B cell (primary cell): ENCODE measurements around the gene SARS2. TPM values are rescaled to one million over a fixed set of nuclear protein-coding genes. Genes with fewer than 3 reads are reported as not detected.

Experiments
- ATAC-seq: fragments of 200-7000 bp; cut with Tn5 transposase; one replicate; pipeline ENCODE4 v1.10.0; 2021; ENCODE audit warnings: low read depth, mild to moderate bottlenecking, moderate number of reproducible peaks, moderate library complexity
- CTCF ChIA-PET: fragments of 350-600 bp; sonication (Branson Sonifier 250); formaldehyde crosslinking; loops from one replicate; lab custom pipeline; 2021; ENCODE audit warnings: antibody characterized with exemption, inconsistent platforms; lab: Charles Lee
- POLR2A ChIA-PET: fragments of 350-600 bp; sonication (Branson Sonifier 250); formaldehyde crosslinking; loops from one replicate; lab custom pipeline; 2021; ENCODE audit warnings: antibody characterized with exemption; lab: Charles Lee
- DNase-seq: peaks from one replicate; pipeline ENCODE4 v3.0.0; 2013
- H2AFZ ChIP-seq: 2 replicates; pipeline ENCODE4 v1.6.1; 2012; ENCODE audit warnings: mild to moderate bottlenecking, low read depth, low read length; ENCODE audit not compliant: insufficient read depth, poor library complexity, severe bottlenecking
- H3K27ac ChIP-seq, 2 donors: 1 replicate in 1 of 2; 2 replicates in 1 of 2; pipeline ENCODE4 v1.5.1; 2012 to 2013; ENCODE audit warnings: low read length in 2 of 2, mild to moderate bottlenecking in 2 of 2, moderate library complexity in 1 of 2
- H3K27me3 ChIP-seq, 4 experiments: fragments of 200-600 bp in 1 of 4; sonication (generic) in 1 of 4; replicated peaks in 1 of 4; 1 replicate in 2 of 4; 2 replicates in 2 of 4; pipeline versions ENCODE4 v1.6.1 to v1.7.0; 2013 to 2016; ENCODE audit warnings: low read length in 3 of 4, mild to moderate bottlenecking in 2 of 4, mixed read lengths in 1 of 4, moderate library complexity in 1 of 4; ENCODE audit not compliant: insufficient read depth in 4 of 4, control insufficient read depth in 3 of 4; ENCODE audit errors: control extremely low read depth in 1 of 4
- H3K36me3 ChIP-seq, 2 experiments: replicated peaks in 1 of 2; 1 replicate in 1 of 2; 2 replicates in 1 of 2; pipeline versions ENCODE4 v1.6.1 to v1.7.1; 2013; ENCODE audit warnings: low read length in 1 of 2; ENCODE audit not compliant: insufficient read depth in 2 of 2, control insufficient read depth in 1 of 2; ENCODE audit errors: control extremely low read depth in 1 of 2, extremely low read depth in 1 of 2
- H3K4me1 ChIP-seq, 2 donors: fragments of 200-600 bp in 1 of 2; sonication (generic) in 1 of 2; 1 replicate in 1 of 2; 2 replicates in 1 of 2; pipeline versions ENCODE4 v1.5.1 to v1.6.1; 2013 to 2017; ENCODE audit warnings: low read length in 2 of 2; ENCODE audit not compliant: control insufficient read depth in 2 of 2, insufficient read depth in 2 of 2
- H3K4me2 ChIP-seq: replicated peaks from 2 replicates; pipeline ENCODE3; 2012; ENCODE audit warnings: mild to moderate bottlenecking, low read depth, low read length; ENCODE audit not compliant: poor library complexity, severe bottlenecking
- H3K4me3 ChIP-seq, 5 experiments: fragments of 200-600 bp in 1 of 5; sonication (generic) in 1 of 5; 1 replicate in 3 of 5; 2 replicates in 2 of 5; pipeline versions ENCODE4 v1.5.1 to v1.7.0; 2011 to 2016; ENCODE audit warnings: low read length in 4 of 5, mild to moderate bottlenecking in 4 of 5, low read depth in 2 of 5, control low read depth in 1 of 5, moderate library complexity in 1 of 5; ENCODE audit not compliant: insufficient read depth in 1 of 5; ENCODE audit errors: control extremely low read depth in 1 of 5, extremely low read depth in 1 of 5
- H3K79me2 ChIP-seq: fragments of 200-600 bp; sonication (generic); one replicate; pipeline ENCODE4 v1.6.0; 2016; ENCODE audit warnings: low read length; ENCODE audit not compliant: control insufficient read depth, insufficient read depth
- H3K9ac ChIP-seq: fragments of 200-600 bp; sonication (generic); 2 replicates; pipeline ENCODE4 v1.6.1; 2017; ENCODE audit warnings: mild to moderate bottlenecking, low read length, moderate library complexity
- H3K9me3 ChIP-seq, 3 donors: one replicate each; pipeline versions ENCODE4 v1.6.1 to v1.7.1; 2013; ENCODE audit warnings: low read length in 2 of 3; ENCODE audit not compliant: control insufficient read depth in 2 of 3, insufficient read depth in 1 of 3; ENCODE audit errors: control extremely low read depth in 1 of 3
- H4K20me1 ChIP-seq: 2 replicates; pipeline ENCODE4 v1.6.0; 2012; ENCODE audit warnings: mild to moderate bottlenecking, low read length; ENCODE audit not compliant: insufficient read depth, control insufficient read depth, poor library complexity, severe bottlenecking
- H3K27ac Mint-ChIP-seq: one replicate; pipeline ENCODE4 v1.8.0; 2021; ENCODE audit warnings: mixed read lengths
- H3K27me3 Mint-ChIP-seq: one replicate; pipeline ENCODE4 v1.8.0; 2021; ENCODE audit warnings: mixed read lengths
- H3K4me1 Mint-ChIP-seq: one replicate; pipeline ENCODE4 v1.8.0; 2021; ENCODE audit warnings: mixed read lengths
- H3K4me3 Mint-ChIP-seq: one replicate; pipeline ENCODE4 v1.8.0; 2021; ENCODE audit warnings: mixed read lengths
- H3K9me3 Mint-ChIP-seq: one replicate; pipeline ENCODE4 v1.8.0; 2022; ENCODE audit warnings: mixed read lengths; ENCODE audit not compliant: insufficient read depth
- EZH2 ChIP-seq: IDR thresholded peaks from 2 replicates; pipeline ENCODE4 v1.6.1; 2012; ENCODE audit warnings: borderline replicate concordance, low read depth, mild to moderate bottlenecking, moderate library complexity, low read length; ENCODE audit not compliant: insufficient read depth, poor library complexity, severe bottlenecking
- WGBS: methylation state at CpG from one replicate; pipeline ENCODE4 v1.1.5; 2013; ENCODE audit warnings: missing lambda C conversion rate; ENCODE audit not compliant: insufficient coverage; 5-methylcytosine and 5-hydroxymethylcytosine counted together
- intact Hi-C: fragments of 100-400 bp; cut with micrococcal nuclease; formaldehyde crosslinking; loops from one replicate; pipeline ENCODE4 v1.10.0; 2022
- polyA plus RNA-seq: library from polyadenylated mRNA; depleted of rRNA; stranded (reverse); fragments of >200 nt; gene quantifications from 2 replicates; pipeline ENCODE4 v1.2.3, GENCODE V29; 2012
- total RNA-seq, 2 donors: library from RNA; stranded (reverse); fragments of 120-200 nt in 1 of 2; gene quantifications; 1 replicate in 1 of 2; 2 replicates in 1 of 2; pipeline versions ENCODE4 v1.2.3 to v1.2.4, GENCODE V29; 2013 to 2022
- TF ChIP-seq, protein P1 (sequence below): fragments of 200-600 bp; IDR thresholded peaks from one replicate; pipeline ENCODE4 v1.8.0; 2022; ENCODE audit warnings: antibody characterized with exemption, mild to moderate bottlenecking

Gene SARS2
- total and polyA plus RNA-seq, 2 donors (not counting 1 experiment from before 2014, with no cell fraction given): 38.1 to 65.9 TPM

DNA sequence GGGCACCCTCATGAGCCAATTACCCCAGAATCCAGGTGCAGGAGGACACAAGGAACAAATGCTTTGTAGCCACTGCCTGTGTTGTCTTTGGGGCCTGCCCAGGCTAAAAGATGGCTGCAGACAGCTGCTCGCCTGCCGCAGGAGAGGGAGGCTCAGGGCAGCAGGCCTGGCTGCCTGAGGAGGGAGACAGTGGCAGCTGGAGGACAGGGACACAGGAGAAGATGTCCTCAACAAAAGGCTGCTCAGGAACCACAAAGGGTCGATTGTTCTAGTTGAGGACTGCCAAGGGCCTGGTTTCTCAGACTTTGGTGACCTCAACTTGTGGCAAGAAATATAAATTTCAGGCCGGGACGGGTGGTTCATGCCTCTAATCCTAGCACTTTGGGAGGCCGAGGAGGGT is 38.8 kb downstream of the SARS2 start:
- WGBS: 98% methylated on average over 6 of the region's 6 CpGs
- no peak for ATAC-seq
- CTCF ChIA-PET: interaction anchor here (0.6 to 0.7 kb wide), 2 partner anchors 25 to 476 kb away, joined by 3 to 4 read pairs; no protein-coding TSS in a partner anchor
- no peak overlapping the region for H2AFZ ChIP-seq
- Mint-ChIP-seq H3K4me1 (peaks cover 4% of the 10 kb centered on the region), H3K27me3 (no peaks in the 10 kb centered on the region), H3K4me3 (no peak overlapping the region), H3K9me3 (no peaks in the 10 kb centered on the region), H3K27ac (no peak overlapping the region)
- H3K79me2 ChIP-seq: peaks cover 44% of the 10 kb centered on the region
- H3K27ac ChIP-seq: no peak overlapping the region
- intact Hi-C loops: no loop called here
- no peak overlapping the region for H3K9ac ChIP-seq
- H3K27me3 ChIP-seq: no peaks in the 10 kb centered on the region
- H3K4me2 ChIP-seq: no peak overlapping the region
- no peak for DNase-seq
- POLR2A ChIA-PET: no interaction called here
- peaks cover 3 to 11% of the 10 kb centered on the region in 2 donors for H3K4me1 ChIP-seq
- no peaks in the 10 kb centered on the region for H3K9me3 ChIP-seq
- H3K4me3 ChIP-seq: no peak overlapping the region
- peaks cover 0 to 23% of the 10 kb centered on the region in 2 experiments for H3K36me3 ChIP-seq
- no peaks in the 10 kb centered on the region for H4K20me1 ChIP-seq
- no peak for TF ChIP-seq EZH2
- TF ChIP-seq, protein P1, sequence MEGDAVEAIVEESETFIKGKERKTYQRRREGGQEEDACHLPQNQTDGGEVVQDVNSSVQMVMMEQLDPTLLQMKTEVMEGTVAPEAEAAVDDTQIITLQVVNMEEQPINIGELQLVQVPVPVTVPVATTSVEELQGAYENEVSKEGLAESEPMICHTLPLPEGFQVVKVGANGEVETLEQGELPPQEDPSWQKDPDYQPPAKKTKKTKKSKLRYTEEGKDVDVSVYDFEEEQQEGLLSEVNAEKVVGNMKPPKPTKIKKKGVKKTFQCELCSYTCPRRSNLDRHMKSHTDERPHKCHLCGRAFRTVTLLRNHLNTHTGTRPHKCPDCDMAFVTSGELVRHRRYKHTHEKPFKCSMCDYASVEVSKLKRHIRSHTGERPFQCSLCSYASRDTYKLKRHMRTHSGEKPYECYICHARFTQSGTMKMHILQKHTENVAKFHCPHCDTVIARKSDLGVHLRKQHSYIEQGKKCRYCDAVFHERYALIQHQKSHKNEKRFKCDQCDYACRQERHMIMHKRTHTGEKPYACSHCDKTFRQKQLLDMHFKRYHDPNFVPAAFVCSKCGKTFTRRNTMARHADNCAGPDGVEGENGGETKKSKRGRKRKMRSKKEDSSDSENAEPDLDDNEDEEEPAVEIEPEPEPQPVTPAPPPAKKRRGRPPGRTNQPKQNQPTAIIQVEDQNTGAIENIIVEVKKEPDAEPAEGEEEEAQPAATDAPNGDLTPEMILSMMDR: no peak

DNA sequence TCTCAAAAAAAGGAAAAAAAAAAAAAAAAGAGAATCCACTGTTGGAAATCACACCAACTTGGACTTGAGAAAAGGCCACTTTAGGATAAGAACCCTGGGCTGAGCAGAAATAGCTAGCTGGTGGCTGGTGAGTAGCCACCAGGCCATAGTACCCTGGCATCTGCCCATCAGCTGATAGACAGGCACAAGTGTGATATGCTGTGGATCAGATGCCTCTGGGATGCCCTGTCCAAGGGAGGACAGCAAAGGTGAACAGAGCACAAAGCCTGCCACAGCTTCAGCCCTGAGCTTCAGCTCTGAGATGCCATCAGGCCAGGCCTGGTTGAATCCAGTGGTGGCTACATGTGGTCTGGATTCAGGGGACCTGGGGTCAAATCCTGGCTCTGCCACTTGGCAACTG is 39.9 kb downstream of the SARS2 start:
- H3K27ac Mint-ChIP-seq: no peak overlapping the region
- POLR2A ChIA-PET: no interaction called here

More for the DNA sequence above, 39.9 kb downstream of the SARS2 start:
- H3K27me3 ChIP-seq: no peaks in the 10 kb centered on the region
- DNase-seq: no peak
- no peak overlapping the region for H3K4me3 Mint-ChIP-seq
- no peaks in the 10 kb centered on the region for H3K27me3 Mint-ChIP-seq
- intact Hi-C loops: no loop called here
- H3K4me3 ChIP-seq: no peak overlapping the region
- peaks cover 34% of the 10 kb centered on the region for H3K79me2 ChIP-seq
- no peaks in the 10 kb centered on the region for H3K9me3 ChIP-seq
- H3K4me1 ChIP-seq: peaks cover 3 to 11% of the 10 kb centered on the region in 2 donors
- H3K36me3 ChIP-seq: peaks cover 0 to 23% of the 10 kb centered on the region in 2 experiments
- CTCF ChIA-PET: interaction anchor here (1.0 kb wide), 1 partner anchor 41 kb away, joined by 3 read pairs; no protein-coding TSS in a partner anchor
- H3K4me2 ChIP-seq: no peak overlapping the region
- H4K20me1 ChIP-seq: no peaks in the 10 kb centered on the region
- no peak for ATAC-seq
- no peaks in the 10 kb centered on the region for H3K9me3 Mint-ChIP-seq
- no peak overlapping the region for H2AFZ ChIP-seq
- H3K9ac ChIP-seq: no peak overlapping the region
- H3K27ac ChIP-seq: no peak overlapping the region
- TF ChIP-seq, protein P1: no peak
- no peak for TF ChIP-seq EZH2
- H3K4me1 Mint-ChIP-seq: peaks cover 4% of the 10 kb centered on the region
